GM19328 (cell line): ENCODE data around the gene CORO2A.
"Not testable (repeated sequence)": the region's sequence is repeated elsewhere in the genome, so short reads cannot be mapped to it uniquely, and the experiment has no call there.

ENCODE experiments used
- ATAC-seq: cut with Tn5 transposase; IDR thresholded peaks from one replicate; pipeline ENCODE4 v1.9.1; 2021; ENCODE audit warnings: mild to moderate bottlenecking, moderate library complexity; ENCODE audit not compliant: unreplicated experiment

The CORO2A gene

GRCh38 chr9:98144076-98144475 lies 48.4 kb downstream of the CORO2A start:
- ATAC-seq = no peak

GRCh38 chr9:98142925-98143481 lies 49.4 kb downstream of the CORO2A start:
- no peak for ATAC-seq

- no peak for ATAC-seq
These were observed 50.1 kb downstream of the CORO2A start for GRCh38 chr9:98142182-98142907.

- no peak for ATAC-seq
These were observed 51.9 kb downstream of the CORO2A start for GRCh38 chr9:98140503-98140902.

GRCh38 chr9:98136489-98136888 lies 55.9 kb downstream of the CORO2A start:
- ATAC-seq = no peak

- no peak for ATAC-seq
These were observed 56.5 kb downstream of the CORO2A start for GRCh38 chr9:98135938-98136337.

GRCh38 chr9:98135558-98135934 lies 56.9 kb downstream of the CORO2A start:
- no peak for ATAC-seq

GRCh38 chr9:98134702-98135557 lies 57.5 kb downstream of the CORO2A start:
- ATAC-seq = no peak

- ATAC-seq = no peak
These were observed 59.4 kb downstream of the CORO2A start for GRCh38 chr9:98132806-98133631.

GRCh38 chr9:98132158-98132557 lies 60.3 kb downstream of the CORO2A start:
- no peak for ATAC-seq

- no peak for ATAC-seq
These were observed 61.7 kb downstream of the CORO2A start for GRCh38 chr9:98130576-98131228.

GRCh38 chr9:98130060-98130459 lies 62.4 kb downstream of the CORO2A start:
- ATAC-seq = not testable (repeated sequence)

- ATAC-seq = peak; percentile 88
These were observed 63.0 kb downstream of the CORO2A start for GRCh38 chr9:98129451-98129881.

- ATAC-seq = no peak
These were observed 64.1 kb downstream of the CORO2A start for GRCh38 chr9:98128316-98128715.

- ATAC-seq = no peak
These were observed 65.2 kb downstream of the CORO2A start for GRCh38 chr9:98127226-98127625.

- no peak for ATAC-seq
These were observed 67.6 kb downstream of the CORO2A start for GRCh38 chr9:98124637-98125426.

GRCh38 chr9:98124091-98124490 lies 68.3 kb downstream of the CORO2A start:
- not testable (repeated sequence) for ATAC-seq

GRCh38 chr9:98121058-98121457 lies 71.4 kb downstream of the CORO2A start:
- no peak for ATAC-seq

GRCh38 chr9:98120476-98120875 lies 72.0 kb downstream of the CORO2A start:
- ATAC-seq = no peak
